Activated B cell treated with CpG ODN at 0.5 μM for 24 hours (primary cell): ENCODE results near the gene TMEM131L. TPM values are rescaled to one million over a fixed set of nuclear protein-coding genes. Genes with fewer than 3 reads are reported as not detected.

Experiments
- ATAC-seq: fragments of 200-7000 bp; cut with Tn5 transposase; one replicate; pipeline ENCODE4 v1.10.0; 2021; ENCODE audit warnings: low read depth, mild to moderate bottlenecking, moderate library complexity
- CTCF ChIA-PET: fragments of 350-600 bp; sonication (Branson Sonifier 250); formaldehyde crosslinking; loops from one replicate; lab custom pipeline; 2021; ENCODE audit warnings: antibody characterized with exemption; lab: Charles Lee
- POLR2A ChIA-PET: fragments of 350-600 bp; sonication (Branson Sonifier 250); formaldehyde crosslinking; loops from one replicate; lab custom pipeline; 2021; ENCODE audit warnings: antibody characterized with exemption; lab: Charles Lee
- DNase-seq: peaks from one replicate; pipeline ENCODE4 v3.0.0; 2022
- H3K27ac Mint-ChIP-seq: one replicate; pipeline ENCODE4 v1.8.0; 2020; ENCODE audit warnings: mixed read lengths
- H3K27me3 Mint-ChIP-seq: one replicate; pipeline ENCODE4 v1.8.0; 2021; ENCODE audit warnings: mixed read lengths
- H3K36me3 Mint-ChIP-seq: one replicate; pipeline ENCODE4 v1.8.0; 2021; ENCODE audit warnings: low read depth, mixed read lengths
- H3K4me1 Mint-ChIP-seq: one replicate; pipeline ENCODE4 v1.8.0; 2021; ENCODE audit warnings: mixed read lengths
- H3K4me3 Mint-ChIP-seq: one replicate; pipeline ENCODE4 v1.8.0; 2020; ENCODE audit warnings: mild to moderate bottlenecking, mixed read lengths
- H3K9me3 Mint-ChIP-seq: one replicate; pipeline ENCODE4 v1.8.0; 2020; ENCODE audit warnings: mixed read lengths
- CTCF ChIP-seq: fragments of 200-600 bp; IDR thresholded peaks from one replicate; pipeline ENCODE4 v1.8.0; 2022; ENCODE audit warnings: antibody characterized with exemption, mild to moderate bottlenecking
- intact Hi-C: fragments of 100-400 bp; cut with micrococcal nuclease; formaldehyde crosslinking; loops from one replicate; pipeline ENCODE4 v1.15.1; 2024
- total RNA-seq: library from RNA; stranded (reverse); gene quantifications from 2 replicates; pipeline ENCODE4 v1.2.3, GENCODE V29; 2022

The TMEM131L gene
- total RNA-seq, 1 donor from 2014 or later: 193 TPM

- peaks cover 50% of the 10 kb centered on the region for H3K36me3 Mint-ChIP-seq
- intact Hi-C loops: no loop called here
- H3K4me1 Mint-ChIP-seq: peaks cover 90% of the 10 kb centered on the region
- no peaks in the 10 kb centered on the region for H3K27me3 Mint-ChIP-seq
- H3K9me3 Mint-ChIP-seq: no peaks in the 10 kb centered on the region
- DNase-seq (no peak), ATAC-seq (no peak)
- ChIA-PET POLR2A (interaction anchor here (1.0 to 2.6 kb wide), 3 partner anchors 8 to 66 kb away, joined by 3 to 19 read pairs (median 4); no protein-coding TSS in a partner anchor), CTCF (interaction anchor here (0.7 to 1.8 kb wide), 3 partner anchors 23 to 100 kb away, joined by 3 to 5 read pairs (median 5); partner anchors contain the start of gene TMEM131L)
- no peak for TF ChIP-seq CTCF
- H3K27ac Mint-ChIP-seq: peak overlapping the region; percentile 8
- no peak overlapping the region for H3K4me3 Mint-ChIP-seq
These were observed 67.2 kb downstream of the TMEM131L start for GRCh38 chr4:153533387-153533786.

GRCh38 chr4:153534792-153535629, 68.9 kb downstream of the TMEM131L start:
- no peak for TF ChIP-seq CTCF
- H3K4me3 Mint-ChIP-seq: no peak overlapping the region
- H3K27ac Mint-ChIP-seq: peak overlapping the region; percentile 59
- intact Hi-C loops: no loop called here
- ChIA-PET CTCF (interaction anchor here (1.0 to 2.1 kb wide), 6 partner anchors 11 to 103 kb away, joined by 3 to 8 read pairs (median 4); partner anchors contain the start of gene TMEM131L), POLR2A (interaction anchor here (0.5 to 1.3 kb wide), 4 partner anchors 65 to 102 kb away, joined by 3 to 4 read pairs (median 3); no protein-coding TSS in a partner anchor)
- no peaks in the 10 kb centered on the region for H3K9me3 Mint-ChIP-seq
- DNase-seq (no peak), ATAC-seq (peak; percentile 18)
- H3K36me3 Mint-ChIP-seq: peaks cover 60% of the 10 kb centered on the region
- peaks cover 84% of the 10 kb centered on the region for H3K4me1 Mint-ChIP-seq
- no peaks in the 10 kb centered on the region for H3K27me3 Mint-ChIP-seq

GRCh38 chr4:153535772-153536513, 69.8 kb downstream of the TMEM131L start:
- peaks cover 84% of the 10 kb centered on the region for H3K4me1 Mint-ChIP-seq
- peak; percentile 25 for ATAC-seq
- peaks cover 65% of the 10 kb centered on the region for H3K36me3 Mint-ChIP-seq
- peak overlapping the region; percentile 84 for H3K27ac Mint-ChIP-seq
- intact Hi-C loops: loop anchor here (1.0 kb wide), 1 partner anchor 103 kb away; no protein-coding TSS in a partner anchor
- H3K27me3 Mint-ChIP-seq: no peaks in the 10 kb centered on the region
- H3K9me3 Mint-ChIP-seq: no peaks in the 10 kb centered on the region
- H3K4me3 Mint-ChIP-seq: no peak overlapping the region
- no peak for TF ChIP-seq CTCF
- CTCF ChIA-PET: interaction anchor here (0.8 to 2.1 kb wide), 6 partner anchors 12 to 104 kb away, joined by 3 to 8 read pairs (median 4); partner anchors contain the start of gene TMEM131L
- no peak for DNase-seq
- POLR2A ChIA-PET: interaction anchor here (0.6 to 1.5 kb wide), 6 partner anchors 11 to 103 kb away, joined by 3 to 6 read pairs (median 3); no protein-coding TSS in a partner anchor

GRCh38 chr4:153537493-153537960, 71.4 kb downstream of the TMEM131L start:
- Mint-ChIP-seq H3K4me1 (peaks cover 86% of the 10 kb centered on the region), H3K27me3 (no peaks in the 10 kb centered on the region), H3K4me3 (no peak overlapping the region), H3K27ac (peak overlapping the region; percentile 46), H3K9me3 (no peaks in the 10 kb centered on the region), H3K36me3 (peaks cover 71% of the 10 kb centered on the region)
- no peak for ATAC-seq
- DNase-seq: no peak
- TF ChIP-seq CTCF: no peak
- POLR2A ChIA-PET: no interaction called here
- CTCF ChIA-PET: no interaction called here
- intact Hi-C loops: no loop called here
